Psoas muscle (tissue), 8 donors: Measurements from ENCODE around the gene RFX3. TPM values are rescaled to one million over a fixed set of nuclear protein-coding genes. Genes with fewer than 3 reads are reported as not detected.

Source experiments
- ATAC-seq, 4 donors: fragments of 200-7000 bp; cut with Tn5 transposase; one replicate each; pipeline ENCODE4 v1.9.1; 2020; ENCODE audit warnings: moderate library complexity in 3 of 4, mild to moderate bottlenecking in 2 of 4
- DNase-seq, 2 donors: peaks; one replicate each; pipeline ENCODE4 v3.0.0-alpha.2; 2020
- H3K27ac ChIP-seq: fragments of 200-600 bp; one replicate; pipeline ENCODE4 v1.8.0; 2022
- H3K27me3 ChIP-seq, 3 donors: fragments of 200-600 bp in 1 of 3; one replicate each; pipeline versions ENCODE4 v1.6.1 to v1.8.0; 2013 to 2022; ENCODE audit warnings: low read length in 2 of 3, mild to moderate bottlenecking in 2 of 3, moderate library complexity in 1 of 3; ENCODE audit not compliant: insufficient read depth in 3 of 3
- H3K36me3 ChIP-seq, 2 donors: fragments of 200-600 bp in 1 of 2; one replicate each; pipeline versions ENCODE4 v1.6.1 to v1.8.0; 2013 to 2022; ENCODE audit warnings: low read depth in 1 of 2, mild to moderate bottlenecking in 1 of 2, moderate library complexity in 1 of 2; ENCODE audit not compliant: insufficient read depth in 1 of 2
- H3K4me1 ChIP-seq: fragments of 200-600 bp; one replicate; pipeline ENCODE4 v1.8.0; 2022
- H3K4me3 ChIP-seq: fragments of 200-600 bp; one replicate; pipeline ENCODE4 v1.8.0; 2022; ENCODE audit warnings: mild to moderate bottlenecking
- H3K9me3 ChIP-seq: fragments of 200-600 bp; one replicate; pipeline ENCODE4 v1.8.0; 2022
- WGBS, 3 donors: extraction: QIAGEN DNeasy Blood & Tissue Kit; methylation state at CpG; one replicate each; pipeline versions ENCODE4 v1.1.6 to v1.1.7; 2013; 5-methylcytosine and 5-hydroxymethylcytosine counted together
- intact Hi-C, 2 donors: fragments of 100-400 bp; cut with DNase I; formaldehyde crosslinking; loops; one replicate each; pipeline versions ENCODE4 v1.11.0 to v1.14.2; 2022
- polyA plus RNA-seq, 3 donors: library from polyadenylated mRNA; stranded (reverse); fragments of 200-250 nt; gene quantifications; one replicate each; pipeline ENCODE4 v1.2.3, GENCODE V29; 2013
- total RNA-seq, 4 donors: library from RNA; stranded (reverse); fragmentation: NEBNext Ultra II Directional in 2 of 4; extraction: Animal tissue kit (Norgen Biotek cat#: 25700) in 2 of 4; gene quantifications; one replicate each; pipeline versions ENCODE4 v1.2.1 to v1.2.4, GENCODE V29; 2021 to 2023
- TF ChIP-seq, protein P1 (sequence below): fragments of 200-600 bp; IDR thresholded peaks from one replicate; pipeline ENCODE4 v1.8.0; 2022; ENCODE audit warnings: antibody characterized with exemption
- donor health status: healthy with polysubstance abuse.
- donor health status: DM: no; HTN: no; CAD: no; lungs with moderate emphysema.
- donor health status: Bipolar disorder and iron deficiency.
- donor health status: healthy.
- donor health status: DM: yes; HTN: yes; CAD: no.
- donor health status: DM: no; HTN: no; CAD: no.
- donor health status: DM: no; HTN: no; CAD: no.
- donor health status: DM: yes; HTN: yes; CAD: no.

RFX3 gene
- total and polyA plus RNA-seq, 7 donors, result 0.38 to 5.7 (median 2.8) TPM

DNA sequence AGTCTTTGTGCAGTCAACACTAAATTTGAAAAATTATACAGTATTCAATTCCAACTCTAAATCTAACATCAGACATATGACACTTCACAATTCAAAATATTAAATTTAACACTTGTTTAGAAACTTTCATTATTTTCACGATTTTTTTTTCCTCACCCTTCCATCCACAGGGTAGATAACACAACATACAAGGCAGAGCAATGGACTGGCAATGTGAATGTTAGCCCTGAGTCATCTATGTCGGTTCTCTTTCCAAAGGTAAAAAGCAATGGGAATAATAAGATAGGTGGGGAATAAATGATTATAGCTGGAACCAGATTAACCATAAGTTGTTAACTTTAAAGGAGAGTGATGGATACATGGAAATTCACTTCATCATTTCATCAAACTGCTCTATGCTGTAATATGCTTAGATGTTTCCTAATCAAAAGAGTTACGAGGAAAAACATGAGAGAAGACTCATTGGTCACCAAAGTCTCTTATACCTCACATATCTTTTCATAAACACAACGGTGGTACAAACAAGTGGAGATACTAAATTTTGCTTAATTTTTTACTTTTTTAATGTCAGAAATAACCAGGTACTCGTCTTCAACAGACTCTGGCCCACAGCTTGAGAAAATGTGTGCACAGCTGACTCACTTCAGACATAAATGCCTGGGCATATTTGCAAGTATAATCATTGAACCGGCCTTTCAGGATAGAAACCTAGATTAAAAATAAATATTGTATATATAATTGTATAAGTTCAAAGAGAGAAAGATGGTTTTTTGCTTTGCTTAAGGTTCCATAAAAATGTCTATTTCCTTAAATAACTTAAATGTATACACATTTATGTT is 23.0 kb downstream of the RFX3 start:
- peak overlapping the region; percentile 25 for H3K27ac ChIP-seq
- H3K4me3 ChIP-seq, result no peak overlapping the region
- H3K27me3 ChIP-seq, result no peaks in the 10 kb centered on the region
- no peaks in the 10 kb centered on the region for H3K9me3 ChIP-seq
- intact Hi-C loops, result no loop called here
- TF ChIP-seq, protein P1, sequence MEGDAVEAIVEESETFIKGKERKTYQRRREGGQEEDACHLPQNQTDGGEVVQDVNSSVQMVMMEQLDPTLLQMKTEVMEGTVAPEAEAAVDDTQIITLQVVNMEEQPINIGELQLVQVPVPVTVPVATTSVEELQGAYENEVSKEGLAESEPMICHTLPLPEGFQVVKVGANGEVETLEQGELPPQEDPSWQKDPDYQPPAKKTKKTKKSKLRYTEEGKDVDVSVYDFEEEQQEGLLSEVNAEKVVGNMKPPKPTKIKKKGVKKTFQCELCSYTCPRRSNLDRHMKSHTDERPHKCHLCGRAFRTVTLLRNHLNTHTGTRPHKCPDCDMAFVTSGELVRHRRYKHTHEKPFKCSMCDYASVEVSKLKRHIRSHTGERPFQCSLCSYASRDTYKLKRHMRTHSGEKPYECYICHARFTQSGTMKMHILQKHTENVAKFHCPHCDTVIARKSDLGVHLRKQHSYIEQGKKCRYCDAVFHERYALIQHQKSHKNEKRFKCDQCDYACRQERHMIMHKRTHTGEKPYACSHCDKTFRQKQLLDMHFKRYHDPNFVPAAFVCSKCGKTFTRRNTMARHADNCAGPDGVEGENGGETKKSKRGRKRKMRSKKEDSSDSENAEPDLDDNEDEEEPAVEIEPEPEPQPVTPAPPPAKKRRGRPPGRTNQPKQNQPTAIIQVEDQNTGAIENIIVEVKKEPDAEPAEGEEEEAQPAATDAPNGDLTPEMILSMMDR, result no peak
- peaks cover 26% of the 10 kb centered on the region for H3K4me1 ChIP-seq
- H3K36me3 ChIP-seq, result no peaks in the 10 kb centered on the region
- WGBS, 3 donors, result 77 to 88% (median 85%) methylated on average over 6 of the region's 6 CpGs
- peak in 2 of 4 donors; percentile 33 to 55 for ATAC-seq
- DNase-seq, result no peak

DNA sequence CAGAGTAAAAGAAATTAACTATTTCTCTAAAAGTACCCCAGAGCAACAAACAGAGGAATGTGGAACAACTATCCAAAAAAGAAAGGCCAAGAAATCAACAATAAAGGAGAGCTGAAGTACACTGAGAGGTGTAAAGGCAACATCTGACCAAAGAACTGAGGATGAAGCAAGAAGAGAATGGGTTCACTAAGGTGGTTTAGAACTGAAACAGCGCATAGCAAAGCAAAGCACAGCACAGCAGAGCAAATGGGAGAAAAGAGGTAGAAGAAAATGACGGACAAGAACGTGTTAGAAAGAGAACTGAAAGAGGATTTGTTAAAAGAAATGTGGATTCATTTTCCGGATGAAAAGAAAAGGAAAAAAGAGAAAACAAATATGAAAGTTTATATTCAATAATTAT is 25.8 kb downstream of the RFX3 start:
- DNase-seq, result no peak

DNA sequence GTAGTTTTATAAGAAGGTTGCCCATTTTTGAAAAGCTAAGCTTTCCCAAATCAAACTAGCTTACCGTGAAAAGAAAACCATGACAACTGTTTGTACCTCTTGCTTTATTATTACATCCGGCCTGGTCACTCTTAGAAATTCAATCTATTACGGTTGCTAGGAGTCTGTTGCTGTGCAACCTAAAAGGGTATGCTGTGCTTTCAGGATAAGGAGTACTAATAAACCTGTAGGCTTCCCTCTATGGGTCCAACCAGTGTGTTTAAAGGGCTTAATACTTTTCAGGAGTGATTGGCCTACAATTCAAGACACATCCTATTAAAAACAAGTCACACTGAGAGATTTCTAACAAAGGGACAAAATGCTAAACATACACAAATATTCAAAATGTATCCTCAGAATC is 27.1 kb downstream of the RFX3 start:
- WGBS, 3 donors, result 20 to 38% (median 25%) methylated on average over 3 of the region's 3 CpGs
- H3K36me3 ChIP-seq, result no peaks in the 10 kb centered on the region
- ATAC-seq (peak; percentile 69 to 79 (median 75)), DNase-seq (no peak)
- H3K4me1 ChIP-seq, result peaks cover 40% of the 10 kb centered on the region
- intact Hi-C loops, result no loop called here
- TF ChIP-seq, protein P1, result no peak
- H3K9me3 ChIP-seq, result no peaks in the 10 kb centered on the region
- H3K27me3 ChIP-seq, result no peaks in the 10 kb centered on the region
- peak overlapping the region; percentile 39 for H3K4me3 ChIP-seq
- H3K27ac ChIP-seq, result peak overlapping the region; percentile 71

More for the DNA sequence above, 25.8 kb downstream of the RFX3 start:
- Histone ChIP-seq H3K4me1 (peaks cover 38% of the 10 kb centered on the region), H3K4me3 (peak overlapping the region; percentile 41), H3K36me3 (no peaks in the 10 kb centered on the region), H3K27me3 (no peaks in the 10 kb centered on the region), H3K9me3 (no peaks in the 10 kb centered on the region), H3K27ac (peak overlapping the region; percentile 71)
- intact Hi-C loops, result no loop called here
- peak in 2 of 4 donors; percentile 47 to 53 for ATAC-seq
- TF ChIP-seq, protein P1, result no peak
- WGBS, 3 donors, result 73 to 94% (median 86%) methylated on average over 4 of the region's 4 CpGs

DNA sequence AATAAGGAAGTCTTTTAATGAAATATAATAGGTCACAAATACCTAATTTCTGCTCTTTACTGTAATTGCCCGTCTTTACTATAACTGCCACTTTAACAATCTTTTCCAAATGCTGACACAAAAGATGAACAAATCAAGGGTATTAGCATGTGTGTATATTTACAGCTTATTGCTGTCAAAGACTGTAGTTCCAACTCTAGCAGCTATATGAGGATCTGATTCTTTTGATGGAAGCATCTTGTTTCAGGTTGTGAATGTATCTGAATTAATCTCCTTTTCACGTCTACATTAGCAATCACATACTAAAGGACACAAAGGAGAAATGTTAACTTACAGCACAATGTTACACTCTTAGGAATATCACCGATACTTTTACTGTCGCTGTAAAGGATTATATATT is 27.9 kb downstream of the RFX3 start:
- no peak for DNase-seq
- Histone ChIP-seq H3K36me3 (no peaks in the 10 kb centered on the region), H3K9me3 (no peaks in the 10 kb centered on the region), H3K27me3 (no peaks in the 10 kb centered on the region), H3K4me1 (peaks cover 37% of the 10 kb centered on the region), H3K27ac (peak overlapping the region; percentile 71), H3K4me3 (peak overlapping the region; percentile 39)
- intact Hi-C loops, result no loop called here
- TF ChIP-seq, protein P1, result no peak
- peak in 3 of 4 donors; percentile 30 to 51 (median 40) for ATAC-seq
- 37 to 60% (median 41%) methylated on average over 4 of the region's 4 CpGs for WGBS, 3 donors
